Measurements from ENCODE around the gene SOX21.
"Not testable (repeated sequence)": the region's sequence is repeated elsewhere in the genome, so short reads cannot be mapped to it uniquely, and the experiment has no call there.

Gene SOX21

GRCh38 chr13:94712287-94712811 lies at the start of gene SOX21:
Gene SOX21 (minus strand): TSS chr13:94712545. CDS start chr13:94712049, 496 bp downstream.
- no peak for DNase-seq (ENCODE audit: low read depth in 1 of 2, low spot score in 1 of 2)

GRCh38 chr13:94761407-94761806 lies 49.1 kb upstream of the SOX21 start:
- no peak for DNase-seq (ENCODE audit: low read depth in 1 of 2, low spot score in 1 of 2)

- DNase-seq (ENCODE audit: low read depth in 1 of 2, low spot score in 1 of 2): no peak
Measured at GRCh38 chr13:94759120-94759728, 46.9 kb upstream of the SOX21 start.

- DNase-seq (ENCODE audit: low read depth in 1 of 2, low spot score in 1 of 2): no peak
Measured at GRCh38 chr13:94758436-94758960, 46.2 kb upstream of the SOX21 start.

- no peak for DNase-seq (ENCODE audit: low read depth in 1 of 2, low spot score in 1 of 2)
Measured at GRCh38 chr13:94753327-94753726, 41.0 kb upstream of the SOX21 start.

GRCh38 chr13:94749162-94749561 lies 36.8 kb upstream of the SOX21 start:
- DNase-seq (ENCODE audit: low read depth in 1 of 2, low spot score in 1 of 2): no peak

- no peak for DNase-seq (ENCODE audit: low read depth in 1 of 2, low spot score in 1 of 2)
Measured at GRCh38 chr13:94739235-94739634, 26.9 kb upstream of the SOX21 start.

GRCh38 chr13:94731028-94731427 lies 18.7 kb upstream of the SOX21 start:
- DNase-seq (ENCODE audit: low read depth in 1 of 2, low spot score in 1 of 2): no peak

GRCh38 chr13:94729941-94730340 lies 17.6 kb upstream of the SOX21 start:
- not testable (repeated sequence) for DNase-seq (ENCODE audit: low read depth in 1 of 2, low spot score in 1 of 2)

- no peak for DNase-seq (ENCODE audit: low read depth in 1 of 2, low spot score in 1 of 2)
Measured at GRCh38 chr13:94726425-94726824, 14.1 kb upstream of the SOX21 start.

GRCh38 chr13:94722609-94723345 lies 10.4 kb upstream of the SOX21 start:
- no peak for DNase-seq (ENCODE audit: low read depth in 1 of 2, low spot score in 1 of 2)

GRCh38 chr13:94718697-94719096 lies 6.4 kb upstream of the SOX21 start:
- DNase-seq (ENCODE audit: low read depth in 1 of 2, low spot score in 1 of 2): not testable (repeated sequence)

GRCh38 chr13:94717916-94718315 lies 5.6 kb upstream of the SOX21 start:
- DNase-seq (ENCODE audit: low read depth in 1 of 2, low spot score in 1 of 2): no peak

- DNase-seq (ENCODE audit: low read depth in 1 of 2, low spot score in 1 of 2): no peak
Measured at GRCh38 chr13:94716016-94716415, 3.7 kb upstream of the SOX21 start.

- no peak for DNase-seq (ENCODE audit: low read depth in 1 of 2, low spot score in 1 of 2)
Measured at GRCh38 chr13:94713561-94714182, 1.3 kb upstream of the SOX21 start.

GRCh38 chr13:94712812-94713560 lies 641 bp upstream of the SOX21 start:
- no peak for DNase-seq (ENCODE audit: low read depth in 1 of 2, low spot score in 1 of 2)

- no peak for DNase-seq (ENCODE audit: low read depth in 1 of 2, low spot score in 1 of 2)
Measured at GRCh38 chr13:94711561-94712286, 621 bp downstream of the SOX21 start.

GRCh38 chr13:94710881-94711560 lies 1.3 kb downstream of the SOX21 start:
- no peak for DNase-seq (ENCODE audit: low read depth in 1 of 2, low spot score in 1 of 2)

GRCh38 chr13:94710065-94710781 lies 2.1 kb downstream of the SOX21 start:
- DNase-seq (ENCODE audit: low read depth in 1 of 2, low spot score in 1 of 2): no peak
